Measurements from ENCODE around the gene ZNF136. TPM values are rescaled to one million over a fixed set of nuclear protein-coding genes. Genes with fewer than 3 reads are reported as not detected.

Gene ZNF136
- total and polyA plus RNA-seq, 2 of the 13 experiments (the other 11 are each of a cell fraction or from before 2014, with no cell fraction given), result 2.5 to 10.2 TPM

- Histone ChIP-seq H3K9me3 (ENCODE audit: low read length) (no peaks in the 10 kb centered on the region), H4K20me1 (ENCODE audit: insufficient read depth, low read length) (no peaks in the 10 kb centered on the region), H3K27me3 (ENCODE audit: control insufficient read depth in 1 of 2, insufficient read depth in 2 of 2, low read length in 2 of 2) (no peaks in the 10 kb centered on the region; a peak in 1 of 5 replicates), H3K79me2 (ENCODE audit: insufficient read depth, low read length) (peaks cover 17% of the 10 kb centered on the region), H3K4me1 (ENCODE audit: insufficient read depth, low read length) (peaks cover 23% of the 10 kb centered on the region), H3K9ac (ENCODE audit: insufficient read depth, low read depth, low read length) (peak within 1 kb of the TSS; percentile 84), H3K4me2 (ENCODE audit: low read depth, low read length) (peak within 1 kb of the TSS; percentile 98), H2AFZ (ENCODE audit: low read length) (no peak within 1 kb of the TSS), H3K36me3 (replicated peaks in 1 of 2; ENCODE audit: control insufficient read depth in 1 of 2, insufficient read depth in 2 of 2, low read length in 2 of 2) (peaks cover 4 to 10% of the 10 kb centered on the region in 2 experiments; a peak in 3 of 5 replicates), H3K27ac (ENCODE audit: extremely low read length, insufficient read depth, low read length) (peak within 1 kb of the TSS; percentile 86), H3K4me3 (replicated peaks in 1 of 3; ENCODE audit: insufficient read depth in 1 of 3, low read depth in 2 of 3, low read length in 3 of 3) (peak within 1 kb of the TSS; percentile 85 to 96 (median 93))
- in situ Hi-C loops (cut with HindIII; ENCODE audit: extremely low pct_ligation_motif_present, low pct_unique_long_range_greater_than_20kb), result loop anchor here (5.0 kb wide), 3 partner anchors 48 to 258 kb away; no protein-coding TSS in a partner anchor
- peak; percentile 90 for DNase-seq (ENCODE audit: low spot score)
- ATAC-seq, result peak; percentile 96
- intact Hi-C loops (cut with micrococcal nuclease; ENCODE audit: unreplicated experiment), result loop anchor here (2.0 to 5.0 kb wide), 3 partner anchors 175 to 343 kb away; partner anchors contain the start of genes ZNF491 and ZNF763
- CTCF ChIA-PET (ENCODE audit: low intra/inter-chr PET ratio, low total read pairs), result interaction anchor here (1.1 to 3.0 kb wide), 5 partner anchors 49 to 259 kb away, joined by 3 to 58 read pairs (median 13); no protein-coding TSS in a partner anchor
- peak; percentile 65 for FAIRE-seq
- 1% methylated on average over 11 of the region's 49 CpGs for WGBS (ENCODE audit: low lambda C conversion rate)
- no TSS peak for BruUV-seq (replicated peaks)
- POLR2A ChIA-PET, result interaction anchor here (0.8 to 2.7 kb wide), 16 partner anchors 13 to 471 kb away, joined by 3 to 24 read pairs (median 6); partner anchors contain the start of genes ZNF136, ZNF490, ZNF563 and ZNF625
- TF ChIP-seq CEBPB (IDR thresholded peaks at IDR 0.05; ENCODE audit: borderline replicate concordance, low read depth, low read length) (no peak), IRF9 (CRISPR knock-in tag; IDR thresholded peaks at IDR 0.05; ENCODE audit: borderline replicate concordance) (no peak), ZNF20 (CRISPR knock-in tag; IDR thresholded peaks at IDR 0.05) (no peak), SALL2 (CRISPR knock-in tag; IDR thresholded peaks at IDR 0.05) (no peak), ZBTB44 (CRISPR knock-in tag; IDR thresholded peaks at IDR 0.05) (no peak), ZNF839 (CRISPR knock-in tag; IDR thresholded peaks at IDR 0.05; ENCODE audit: borderline replicate concordance) (no peak), NR2C2 (CRISPR knock-in tag; IDR thresholded peaks at IDR 0.05; ENCODE audit: borderline replicate concordance) (no peak), ZNF275 (CRISPR knock-in tag; IDR thresholded peaks at IDR 0.05; ENCODE audit: borderline replicate concordance) (no peak), FIP1L1 (IDR thresholded peaks at IDR 0.05; ENCODE audit: borderline replicate concordance, insufficient read depth, low read depth, low read length) (no peak), RBFOX2 (IDR thresholded peaks at IDR 0.05; ENCODE audit: low read depth, low read length) (peak; percentile 57), BRF2 (CRISPR knock-in tag; IDR thresholded peaks at IDR 0.05) (no peak), SRSF9 (IDR thresholded peaks at IDR 0.05; ENCODE audit: borderline replicate concordance, insufficient read depth, low read depth, low read length, poor library complexity, severe bottlenecking) (no peak), ZBTB42 (CRISPR knock-in tag; IDR thresholded peaks at IDR 0.05) (0 out of 2 replicates have a peak, but pooled peaks have one; percentile 60), ZNF136 (CRISPR knock-in tag; IDR thresholded peaks at IDR 0.05; ENCODE audit: low read depth) (no peak)
- TF ChIP-seq, protein P1, sequence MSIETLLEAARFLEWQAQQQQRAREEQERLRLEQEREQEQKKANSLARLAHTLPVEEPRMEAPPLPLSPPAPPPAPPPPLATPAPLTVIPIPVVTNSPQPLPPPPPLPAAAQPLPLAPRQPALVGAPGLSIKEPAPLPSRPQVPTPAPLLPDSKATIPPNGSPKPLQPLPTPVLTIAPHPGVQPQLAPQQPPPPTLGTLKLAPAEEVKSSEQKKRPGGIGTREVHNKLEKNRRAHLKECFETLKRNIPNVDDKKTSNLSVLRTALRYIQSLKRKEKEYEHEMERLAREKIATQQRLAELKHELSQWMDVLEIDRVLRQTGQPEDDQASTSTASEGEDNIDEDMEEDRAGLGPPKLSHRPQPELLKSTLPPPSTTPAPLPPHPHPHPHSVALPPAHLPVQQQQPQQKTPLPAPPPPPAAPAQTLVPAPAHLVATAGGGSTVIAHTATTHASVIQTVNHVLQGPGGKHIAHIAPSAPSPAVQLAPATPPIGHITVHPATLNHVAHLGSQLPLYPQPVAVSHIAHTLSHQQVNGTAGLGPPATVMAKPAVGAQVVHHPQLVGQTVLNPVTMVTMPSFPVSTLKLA (IDR thresholded peaks at IDR 0.05), result no peak
Measured at GRCh38 chr19:12139885-12140544, 22.9 kb upstream of the ZNF136 start, which contains the start of gene ZNF20. ZNF20 (minus strand) TSS chr19:12140350; CDS start chr19:12140182, 168 bp downstream.

Measured in HepG2 (cell line).